Neuronal stem cell (in vitro differentiated cells): Measurements from ENCODE around the gene B3GALT5.

ENCODE experiments used
- DNase-seq: peaks from one replicate; pipeline ENCODE4 v3.0.0-alpha.2; 2013; ENCODE audit warnings: low spot score
- H2AFZ ChIP-seq: one replicate; pipeline ENCODE4 v1.6.1; 2013; ENCODE audit warnings: mild to moderate bottlenecking, low read length, inconsistent platforms
- H2AK5ac ChIP-seq: 2 replicates; pipeline ENCODE4 v1.6.1; 2013; ENCODE audit warnings: low read depth, mild to moderate bottlenecking, inconsistent platforms, low read length, moderate library complexity, mixed read lengths
- H2BK120ac ChIP-seq: 2 replicates; pipeline ENCODE4 v1.6.1; 2013; ENCODE audit warnings: low read depth, mild to moderate bottlenecking, inconsistent platforms, low read length, moderate library complexity, mixed read lengths
- H2BK12ac ChIP-seq: one replicate; pipeline ENCODE4 v1.6.1; 2013; ENCODE audit warnings: low read length, inconsistent platforms
- H2BK15ac ChIP-seq: 2 replicates; pipeline ENCODE4 v1.6.1; 2013; ENCODE audit warnings: mild to moderate bottlenecking, low read length, inconsistent platforms, mixed read lengths
- H2BK5ac ChIP-seq: one replicate; pipeline ENCODE4 v1.6.1; 2013; ENCODE audit warnings: inconsistent platforms, mild to moderate bottlenecking, low read length, moderate library complexity
- H3K14ac ChIP-seq: one replicate; pipeline ENCODE4 v1.6.1; 2013; ENCODE audit warnings: low read length, inconsistent platforms
- H3K18ac ChIP-seq: 2 replicates; pipeline ENCODE4 v1.6.1; 2013; ENCODE audit warnings: low read length, inconsistent platforms
- H3K23ac ChIP-seq: 2 replicates; pipeline ENCODE4 v1.6.1; 2013; ENCODE audit warnings: low read depth, mild to moderate bottlenecking, mixed read lengths, low read length, inconsistent platforms; ENCODE audit not compliant: poor library complexity
- H3K27ac ChIP-seq: replicated peaks from 3 replicates; pipeline ENCODE4 v1.5.1; 2013; ENCODE audit warnings: low read length, inconsistent platforms
- H3K27me3 ChIP-seq, 3 experiments: 2 replicates each; pipeline ENCODE4 v1.6.1; 2013; ENCODE audit warnings: low read length in 3 of 3, mild to moderate bottlenecking in 2 of 3, inconsistent platforms in 1 of 3, low read depth in 1 of 3, mixed read lengths in 1 of 3, moderate library complexity in 1 of 3; ENCODE audit not compliant: control insufficient read depth in 3 of 3, insufficient read depth in 3 of 3
- H3K36me3 ChIP-seq, 2 donors: replicated peaks in 1 of 2; 2 replicates each; pipeline ENCODE4 v1.6.1; 2013; ENCODE audit warnings: low read length in 2 of 2; ENCODE audit not compliant: control insufficient read depth in 2 of 2, insufficient read depth in 2 of 2
- H3K4ac ChIP-seq: 2 replicates; pipeline ENCODE4 v1.6.1; 2013; ENCODE audit warnings: inconsistent platforms, mild to moderate bottlenecking, low read length, moderate library complexity
- H3K4me1 ChIP-seq, 2 donors: 1 replicate in 1 of 2; 2 replicates in 1 of 2; pipeline ENCODE4 v1.6.1; 2013; ENCODE audit warnings: low read length in 2 of 2, low read depth in 1 of 2; ENCODE audit not compliant: control insufficient read depth in 2 of 2, insufficient read depth in 1 of 2
- H3K4me2 ChIP-seq: one replicate; pipeline ENCODE4 v1.6.1; 2013; ENCODE audit warnings: mild to moderate bottlenecking, low read length, inconsistent platforms; ENCODE audit not compliant: insufficient read depth, poor library complexity, severe bottlenecking
- H3K4me3 ChIP-seq, 2 donors: 2 replicates each; pipeline ENCODE4 v1.5.1; 2013; ENCODE audit warnings: low read length in 2 of 2, mild to moderate bottlenecking in 2 of 2, inconsistent platforms in 1 of 2, moderate library complexity in 1 of 2
- H3K79me1 ChIP-seq: one replicate; pipeline ENCODE4 v1.6.1; 2013; ENCODE audit warnings: low read depth, mild to moderate bottlenecking, inconsistent platforms, low read length, moderate library complexity
- H3K9ac ChIP-seq: one replicate; pipeline ENCODE4 v1.6.1; 2013; ENCODE audit warnings: mild to moderate bottlenecking, low read depth, low read length, inconsistent platforms; ENCODE audit not compliant: poor library complexity
- H3K9me3 ChIP-seq, 2 donors: replicated peaks in 1 of 2; 2 replicates each; pipeline versions ENCODE3 to v1.6.1; 2013; ENCODE audit warnings: low read length in 2 of 2, mild to moderate bottlenecking in 2 of 2, inconsistent platforms in 1 of 2, low read depth in 1 of 2, mixed read lengths in 1 of 2, moderate library complexity in 1 of 2; ENCODE audit not compliant: control insufficient read depth in 2 of 2, insufficient read depth in 1 of 2
- H4K8ac ChIP-seq: one replicate; pipeline ENCODE4 v1.6.1; 2013; ENCODE audit warnings: low read depth, mild to moderate bottlenecking, inconsistent platforms, low read length, moderate library complexity
- H4K91ac ChIP-seq: one replicate; pipeline ENCODE4 v1.6.1; 2013; ENCODE audit warnings: low read length, low read depth, mild to moderate bottlenecking, inconsistent platforms; ENCODE audit not compliant: poor library complexity
- WGBS, 2 donors: extraction: QIAGEN DNeasy Blood & Tissue Kit; methylation state at CpG; one replicate each; pipeline ENCODE4 v1.1.7; 2013; ENCODE audit warnings: missing lambda C conversion rate in 2 of 2, mixed read lengths in 1 of 2; ENCODE audit not compliant: insufficient read length in 2 of 2, insufficient replicate concordance in 1 of 2; ENCODE audit errors: extremely low coverage in 2 of 2; 5-methylcytosine and 5-hydroxymethylcytosine counted together

The B3GALT5 gene

GRCh38 chr21:39673163-39673562 is 60.4 kb downstream of the B3GALT5 start:
- Histone ChIP-seq H4K8ac (no peak overlapping the region), H2BK15ac (no peak overlapping the region), H3K9ac (no peak overlapping the region), H3K79me1 (no peaks in the 10 kb centered on the region), H2BK5ac (no peak overlapping the region), H3K23ac (peak overlapping the region; percentile 80), H3K14ac (no peak overlapping the region), H2BK120ac (no peak overlapping the region), H3K4me3 (no peak overlapping the region), H3K36me3 (no peaks in the 10 kb centered on the region), H3K27me3 (no peaks in the 10 kb centered on the region), H2AK5ac (peak overlapping the region; percentile 5), H3K27ac (no peak overlapping the region), H3K9me3 (no peaks in the 10 kb centered on the region), H3K18ac (peak overlapping the region; percentile 77), H2BK12ac (no peak overlapping the region), H3K4me2 (no peak overlapping the region), H2AFZ (no peak overlapping the region), H4K91ac (no peak overlapping the region), H3K4me1 (peaks cover 0 to 9% of the 10 kb centered on the region in 2 donors), H3K4ac (no peak overlapping the region)
- no peak for DNase-seq
- no CpG with 5 or more reads among the region's 9 CpGs for WGBS, 2 donors

DNA sequence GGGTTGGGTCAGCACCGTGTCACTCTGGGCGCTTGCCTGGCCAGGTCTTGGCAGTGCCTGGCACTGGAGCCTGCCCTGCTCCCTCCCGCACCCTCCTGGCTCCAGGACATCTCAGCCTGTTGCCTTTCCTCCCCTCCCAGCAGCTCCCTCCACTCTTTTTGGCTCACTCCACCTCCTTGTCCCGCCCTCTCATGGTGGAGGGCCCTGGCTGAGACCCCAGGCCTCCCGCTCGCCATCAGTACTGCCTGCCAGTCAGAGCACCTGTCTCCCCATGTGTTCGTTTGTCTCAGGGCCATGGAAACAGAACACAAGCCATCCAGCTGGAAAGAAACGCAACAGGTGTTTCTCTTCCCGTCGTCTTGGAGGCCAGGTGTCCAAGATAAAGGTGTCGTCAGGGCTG is 61.0 kb downstream of the B3GALT5 start:
- WGBS, 2 donors, result no CpG with 5 or more reads among the region's 11 CpGs

DNA sequence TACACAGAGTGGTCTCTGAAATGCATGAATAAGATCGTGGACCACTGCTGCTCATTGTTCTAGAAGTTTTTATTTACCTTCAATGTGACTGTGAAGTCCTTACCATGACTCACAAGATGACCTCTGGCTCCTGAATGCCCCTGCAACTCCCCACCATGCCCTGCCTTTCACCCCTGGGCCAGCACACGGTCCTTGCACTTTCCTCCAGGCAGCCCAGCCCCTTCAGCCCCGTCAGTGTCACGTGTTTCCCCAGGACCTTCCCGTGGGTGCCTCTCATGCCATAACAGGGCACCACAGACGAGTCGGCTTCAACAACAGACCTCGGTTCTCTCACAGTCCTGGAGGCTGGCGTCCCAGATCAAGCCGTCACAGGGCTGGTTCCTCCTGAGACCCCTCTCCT is 62.1 kb downstream of the B3GALT5 start:
- Histone ChIP-seq H3K9me3 (peaks cover 0 to 2% of the 10 kb centered on the region in 2 donors), H3K4me3 (no peak overlapping the region), H4K8ac (no peak overlapping the region), H2AFZ (no peak overlapping the region), H4K91ac (no peak overlapping the region), H3K9ac (no peak overlapping the region), H3K18ac (peak overlapping the region; percentile 55), H3K4ac (no peak overlapping the region), H3K23ac (no peak overlapping the region), H3K4me1 (peaks cover 0 to 9% of the 10 kb centered on the region in 2 donors), H3K79me1 (no peaks in the 10 kb centered on the region), H2BK12ac (no peak overlapping the region), H2BK15ac (peak overlapping the region; percentile 9), H3K36me3 (no peaks in the 10 kb centered on the region), H2BK120ac (no peak overlapping the region), H3K27me3 (no peaks in the 10 kb centered on the region), H2AK5ac (no peak overlapping the region), H3K27ac (no peak overlapping the region), H3K14ac (no peak overlapping the region), H3K4me2 (no peak overlapping the region), H2BK5ac (no peak overlapping the region)
- no CpG with 5 or more reads among the region's 10 CpGs for WGBS, 2 donors
- DNase-seq, result no peak

More for the DNA sequence above, 61.0 kb downstream of the B3GALT5 start:
- Histone ChIP-seq H3K27me3 (no peaks in the 10 kb centered on the region), H3K23ac (peak overlapping the region; percentile 18), H3K4me3 (no peak overlapping the region), H3K9me3 (no peaks in the 10 kb centered on the region), H3K14ac (no peak overlapping the region), H3K79me1 (no peaks in the 10 kb centered on the region), H3K4me1 (peaks cover 0 to 9% of the 10 kb centered on the region in 2 donors), H2BK15ac (no peak overlapping the region), H2BK12ac (no peak overlapping the region), H4K8ac (no peak overlapping the region), H2BK120ac (no peak overlapping the region), H2AK5ac (peak overlapping the region; percentile 5), H3K9ac (no peak overlapping the region), H3K4ac (no peak overlapping the region), H3K36me3 (no peaks in the 10 kb centered on the region), H3K27ac (no peak overlapping the region), H3K4me2 (no peak overlapping the region), H3K18ac (peak overlapping the region; percentile 90), H2BK5ac (no peak overlapping the region), H2AFZ (no peak overlapping the region), H4K91ac (no peak overlapping the region)
- DNase-seq, result no peak

GRCh38 chr21:39675590-39675989 is 62.9 kb downstream of the B3GALT5 start:
- H3K4me3 ChIP-seq, result no peak overlapping the region
- no peaks in the 10 kb centered on the region for H3K79me1 ChIP-seq
- H3K9me3 ChIP-seq, result peaks cover 0 to 2% of the 10 kb centered on the region in 2 donors
- no peak overlapping the region for H2BK12ac ChIP-seq
- no peak overlapping the region for H2BK15ac ChIP-seq
- no peak overlapping the region for H3K14ac ChIP-seq
- no CpG with 5 or more reads among the region's 12 CpGs for WGBS, 2 donors
- H2AK5ac ChIP-seq, result no peak overlapping the region
- DNase-seq, result no peak
- no peaks in the 10 kb centered on the region for H3K36me3 ChIP-seq
- H3K27ac ChIP-seq, result no peak overlapping the region
- no peak overlapping the region for H3K4me2 ChIP-seq
- no peak overlapping the region for H3K23ac ChIP-seq
- no peak overlapping the region for H4K91ac ChIP-seq
- no peak overlapping the region for H3K18ac ChIP-seq
- H2BK5ac ChIP-seq, result no peak overlapping the region
- H3K4me1 ChIP-seq, result peaks cover 0 to 9% of the 10 kb centered on the region in 2 donors
- H3K4ac ChIP-seq, result no peak overlapping the region
- peak overlapping the region; percentile 65 for H2AFZ ChIP-seq
- H3K9ac ChIP-seq, result no peak overlapping the region
- no peak overlapping the region for H4K8ac ChIP-seq
- H2BK120ac ChIP-seq, result no peak overlapping the region
- no peaks in the 10 kb centered on the region for H3K27me3 ChIP-seq
